HepG2 (cell line): ENCODE results near the gene GNRHR. TPM values are rescaled to one million over a fixed set of nuclear protein-coding genes. Genes with fewer than 3 reads are reported as not detected.

Experiments used
- ATAC-seq: fragments of 200-7000 bp; cut with Tn5 transposase; 3 replicates; pipeline ENCODE4 v1.9.1; 2020; ENCODE audit warnings: mild to moderate bottlenecking, moderate library complexity
- BruUV-seq: library from RNA; stranded (reverse); fragments of 400-500 nt; replicated peaks from 2 replicates; lab custom pipeline; 2021; lab: Mats Ljungman, UMichigan
- CTCF ChIA-PET: fragments of 300-600 bp; formaldehyde crosslinking; extraction: SDS; loops from one replicate; lab custom pipeline; 2021; ENCODE audit warnings: low total read pairs, inconsistent platforms, low intra/inter-chr PET ratio; lab: Yijun Ruan, JAX
- POLR2A ChIA-PET: fragments of 350-600 bp; sonication (Branson Sonifier 250); formaldehyde crosslinking; loops from one replicate; lab custom pipeline; 2020; ENCODE audit warnings: antibody characterized with exemption, inconsistent platforms; lab: Yijun Ruan, JAX
- DNase-seq: peaks from one replicate; pipeline ENCODE4 v3.0.0-alpha.2; 2015; ENCODE audit warnings: low spot score
- FAIRE-seq: peaks from 3 replicates; lab custom pipeline; 2011; peaks lifted over from hg19 to GRCh38; lab: Jason Lieb, UNC
- H2AFZ ChIP-seq: one replicate; pipeline ENCODE4 v1.6.1; 2011; ENCODE audit warnings: low read length, inconsistent platforms
- H3K27ac ChIP-seq: fragments of 300-600 bp; 3 replicates; pipeline ENCODE4 v1.8.0; 2011; ENCODE audit warnings: mixed run types, mild to moderate bottlenecking, mixed read lengths, low read length, inconsistent platforms; ENCODE audit not compliant: insufficient read depth; ENCODE audit errors: extremely low read length
- H3K27me3 ChIP-seq, 2 experiments: fragments of 200-600 bp in 1 of 2; 2 replicates in 1 of 2; 3 replicates in 1 of 2; pipeline versions ENCODE4 v1.6.0 to v1.8.0; 2011; ENCODE audit warnings: low read length in 2 of 2, mild to moderate bottlenecking in 2 of 2, moderate library complexity in 2 of 2, inconsistent platforms in 1 of 2; ENCODE audit not compliant: insufficient read depth in 2 of 2, control insufficient read depth in 1 of 2
- H3K36me3 ChIP-seq, 2 experiments: fragments of 200-600 bp in 1 of 2; replicated peaks in 1 of 2; 2 replicates in 1 of 2; 3 replicates in 1 of 2; pipeline versions ENCODE4 v1.5.1 to v1.8.0; 2011; ENCODE audit warnings: low read length in 2 of 2, inconsistent platforms in 1 of 2; ENCODE audit not compliant: insufficient read depth in 2 of 2, control insufficient read depth in 1 of 2
- H3K4me1 ChIP-seq: 2 replicates; pipeline ENCODE4 v1.5.1; 2012; ENCODE audit warnings: low read length, inconsistent platforms; ENCODE audit not compliant: insufficient read depth
- H3K4me2 ChIP-seq: 2 replicates; pipeline ENCODE4 v1.6.0; 2011; ENCODE audit warnings: low read depth, low read length, inconsistent platforms
- H3K4me3 ChIP-seq, 3 experiments: fragments of 200-600 bp in 1 of 3; sonication (generic), shearing (Covaris generic) in 1 of 3; replicated peaks in 1 of 3; 2 replicates each; pipeline ENCODE4 v1.5.1; 2011 to 2016; ENCODE audit warnings: low read length in 3 of 3, inconsistent platforms in 2 of 3, low read depth in 2 of 3, mild to moderate bottlenecking in 2 of 3, control low read depth in 1 of 3, mixed read lengths in 1 of 3; ENCODE audit not compliant: insufficient read depth in 1 of 3
- H3K79me2 ChIP-seq: one replicate; pipeline ENCODE4 v1.6.1; 2011; ENCODE audit warnings: low read length, inconsistent platforms; ENCODE audit not compliant: insufficient read depth
- H3K9ac ChIP-seq: 2 replicates; pipeline ENCODE4 v1.6.0; 2011; ENCODE audit warnings: mild to moderate bottlenecking, low read depth, low read length, inconsistent platforms; ENCODE audit not compliant: insufficient read depth
- H3K9me3 ChIP-seq: 2 replicates; pipeline ENCODE4 v1.5.1; 2012; ENCODE audit warnings: mild to moderate bottlenecking, low read length
- H4K20me1 ChIP-seq: 2 replicates; pipeline ENCODE4 v1.6.0; 2011; ENCODE audit warnings: inconsistent platforms, mild to moderate bottlenecking, low read length, moderate library complexity; ENCODE audit not compliant: insufficient read depth
- ADNP ChIP-seq: sonication (generic); formaldehyde crosslinking; IDR thresholded peaks from 2 replicates; pipeline ENCODE4 v1.4.0; 2020; ENCODE audit warnings: missing genetic modification reagents
- CEBPB ChIP-seq: IDR thresholded peaks from 2 replicates; pipeline ENCODE4 v1.6.1; 2011; ENCODE audit warnings: low read depth, low read length, improper control_type of control experiment, borderline replicate concordance
- MNT ChIP-seq: fragments of 450-650 bp; IDR thresholded peaks from 2 replicates; pipeline ENCODE4 v1.6.1; 2016
- PRPF4 ChIP-seq: fragments of 200-400 bp; formaldehyde crosslinking; IDR thresholded peaks from 2 replicates; pipeline ENCODE4 v1.6.1; 2016; ENCODE audit warnings: low read length, low read depth; ENCODE audit not compliant: poor library complexity, severe bottlenecking
- RCOR2 ChIP-seq: IDR thresholded peaks from 2 replicates; pipeline ENCODE4 v1.6.1; 2016; ENCODE audit warnings: missing biosample characterization, missing genetic modification reagents
- REST ChIP-seq, 2 experiments: IDR thresholded peaks; 2 replicates each; pipeline ENCODE4 v1.6.1; 2011 to 2012; ENCODE audit warnings: low read length in 2 of 2, borderline replicate concordance in 1 of 2, low read depth in 1 of 2, mild to moderate bottlenecking in 1 of 2, moderate library complexity in 1 of 2
- SALL2 ChIP-seq: sonication (generic); formaldehyde crosslinking; IDR thresholded peaks from 2 replicates; pipeline ENCODE4 v1.8.1; 2023; ENCODE audit warnings: mild to moderate bottlenecking, missing genetic modification reagents, inconsistent platforms
- SETDB1 ChIP-seq: sonication (generic); formaldehyde crosslinking; IDR thresholded peaks from 2 replicates; pipeline ENCODE4 v1.5.1; 2020; ENCODE audit warnings: missing genetic modification reagents, mild to moderate bottlenecking, borderline replicate concordance
- SIN3A ChIP-seq: IDR thresholded peaks from 2 replicates; pipeline ENCODE4 v1.6.1; 2011; ENCODE audit warnings: low read depth, mild to moderate bottlenecking, control low read depth, low read length, borderline replicate concordance
- ZNF468 ChIP-seq: sonication (generic); formaldehyde crosslinking; IDR thresholded peaks from 2 replicates; pipeline ENCODE4 v1.8.0; 2022; ENCODE audit warnings: mild to moderate bottlenecking, moderate library complexity, missing genetic modification reagents
- ZNF589 ChIP-seq: sonication (generic); formaldehyde crosslinking; conservative IDR thresholded peaks from 2 replicates; pipeline ENCODE4 v1.8.0; 2022; ENCODE audit warnings: mild to moderate bottlenecking, moderate library complexity, missing genetic modification reagents
- ZSCAN30 ChIP-seq: sonication (generic); formaldehyde crosslinking; IDR thresholded peaks from 2 replicates; pipeline ENCODE4 v1.5.0; 2020; ENCODE audit warnings: mild to moderate bottlenecking, missing genetic modification reagents
- WGBS: methylation state at CpG from one replicate; pipeline ENCODE4 v1.1.6; 2017; ENCODE audit warnings: low lambda C conversion rate; 5-methylcytosine and 5-hydroxymethylcytosine counted together
- in situ Hi-C: cut with HindIII; loops from 2 replicates; pipeline ENCODE4 v1.10.0; 2017; ENCODE audit warnings: low pct_unique_long_range_greater_than_20kb; ENCODE audit not compliant: extremely low pct_ligation_motif_present
- intact Hi-C: fragments of 100-400 bp; cut with micrococcal nuclease; formaldehyde crosslinking; loops from one replicate; pipeline ENCODE4 v1.10.0; 2022; ENCODE audit not compliant: unreplicated experiment
- polyA plus RNA-seq, 8 experiments: library from polyadenylated mRNA; depleted of rRNA in 3 of 8; stranded (reverse) in 7 of 8; unstranded in 1 of 8; fragments of >200 nt; fragmentation: Illumina TruSeq in 4 of 8; extraction: Trizol in 4 of 8; gene quantifications; 2 replicates each; pipeline versions ENCODE4 v1.2.1 to v1.2.3, GENCODE V29; 2011 to 2016; ENCODE audit warnings: low read depth in 4 of 8, missing spikeins in 1 of 8, mixed read lengths in 1 of 8; ENCODE audit not compliant: insufficient read depth in 1 of 8
- total RNA-seq, 5 experiments: library from RNA; depleted of rRNA; stranded (reverse); fragments of >200 nt; fragmentation: Illumina TruSeq; extraction: Trizol; gene quantifications; 2 replicates each; pipeline ENCODE4 v1.2.3, GENCODE V29; 2016; ENCODE audit warnings: low read depth in 1 of 5
- TF ChIP-seq, protein P1 (sequence below): sonication (generic); formaldehyde crosslinking; IDR thresholded peaks from 2 replicates; pipeline ENCODE4 v1.8.1; 2023; ENCODE audit warnings: missing genetic modification reagents, mild to moderate bottlenecking, borderline replicate concordance

Gene GNRHR
- total and polyA plus RNA-seq, 2 of the 13 experiments (the other 11 are each of a cell fraction or from before 2014, with no cell fraction given): not detected

DNA sequence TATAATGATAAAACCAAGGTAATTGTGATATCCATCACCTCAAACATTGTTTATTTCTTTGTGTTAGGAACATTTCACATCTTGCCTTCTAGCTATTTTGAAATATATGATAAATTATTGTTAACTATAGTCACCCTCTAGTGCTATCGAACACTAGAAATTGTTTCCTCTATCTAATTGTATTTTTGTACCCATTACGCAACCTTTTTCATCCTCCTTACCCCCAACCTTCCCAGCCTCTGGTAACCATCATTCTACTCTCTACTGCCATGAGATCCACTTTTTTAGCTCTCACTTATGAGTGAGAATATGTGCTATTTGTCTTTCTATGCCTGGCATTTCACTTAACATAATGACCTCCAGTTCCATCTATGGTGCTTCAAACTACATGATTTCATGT is 49.3 kb downstream of the GNRHR start:
- H3K4me2 ChIP-seq: peak overlapping the region; percentile 26; the same call in 1 of the 2 replicates
- no peaks in the 10 kb centered on the region for H3K36me3 ChIP-seq
- H3K79me2 ChIP-seq: peaks cover 83% of the 10 kb centered on the region
- H3K27me3 ChIP-seq: no peaks in the 10 kb centered on the region
- ChIA-PET CTCF (no interaction called here), POLR2A (no interaction called here)
- H3K4me3 ChIP-seq: no peak overlapping the region
- no TSS peak for BruUV-seq
- DNase-seq (no peak), ATAC-seq (no peak), FAIRE-seq (no peak)
- intact Hi-C loops (loop anchor here (5.0 kb wide), 2 partner anchors 88 to 158 kb away; partner anchors contain the start of gene CENPC), in situ Hi-C loops (no loop called here)
- no peak overlapping the region for H3K27ac ChIP-seq
- WGBS: 97% methylated on average over 2 of the region's 2 CpGs
- no peak overlapping the region for H3K9ac ChIP-seq
- H3K4me1 ChIP-seq: peaks cover 35% of the 10 kb centered on the region
- TF ChIP-seq CEBPB: peak; percentile 64; the same call in 1 of the 2 replicates
- no peak for TF ChIP-seq ZNF468 (CRISPR knock-in tag)
- no peak overlapping the region for H2AFZ ChIP-seq
- H4K20me1 ChIP-seq: no peaks in the 10 kb centered on the region
- H3K9me3 ChIP-seq: no peaks in the 10 kb centered on the region

GRCh38 chr4:67702166-67702565 is 52.0 kb downstream of the GNRHR start:
- ChIA-PET CTCF (no interaction called here), POLR2A (interaction anchor here (0.7 kb wide), 1 partner anchor 156 kb away, joined by 3 read pairs; no protein-coding TSS in a partner anchor)
- no TSS peak for BruUV-seq
- Histone ChIP-seq H3K4me2 (peak overlapping the region; percentile 81), H4K20me1 (peaks cover 5% of the 10 kb centered on the region; the same call in 1 of the 2 replicates), H3K4me3 (peak overlapping the region; percentile 56 to 87 (median 77); a peak in 5 of 6 replicates), H3K9ac (peak overlapping the region; percentile 78), H3K79me2 (peaks cover 83% of the 10 kb centered on the region), H3K4me1 (peaks cover 60% of the 10 kb centered on the region), H2AFZ (no peak overlapping the region), H3K27me3 (no peaks in the 10 kb centered on the region), H3K36me3 (no peaks in the 10 kb centered on the region), H3K27ac (peak overlapping the region; percentile 84), H3K9me3 (no peaks in the 10 kb centered on the region)
- intact Hi-C loops: loop anchor here (5.0 kb wide), 2 partner anchors 85 to 155 kb away; partner anchors contain the start of gene CENPC
- DNase-seq (no peak), FAIRE-seq (no peak), ATAC-seq (no peak)
- in situ Hi-C loops: no loop called here
- WGBS: 95% methylated on average over 2 of the region's 2 CpGs
- TF ChIP-seq ZSCAN30 (CRISPR knock-in tag) (no peak), MNT (no peak), RCOR2 (no peak), SALL2 (no peak), SIN3A (no peak), REST (IDR thresholded peaks at IDR 0.05; ENCODE audit: borderline replicate concordance in 1 of 2, low read depth in 1 of 2, low read length in 2 of 2) (no peak), ADNP (CRISPR knock-in tag) (no peak), SETDB1 (no peak), ZNF589 (CRISPR knock-in tag) (no peak), PRPF4 (no peak)
- TF ChIP-seq, protein P1, sequence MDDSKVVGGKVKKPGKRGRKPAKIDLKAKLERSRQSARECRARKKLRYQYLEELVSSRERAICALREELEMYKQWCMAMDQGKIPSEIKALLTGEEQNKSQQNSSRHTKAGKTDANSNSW (CRISPR knock-in tag): no peak
